Lung (tissue), 11 donors: ENCODE data around the gene POTEF. TPM values are rescaled to one million over a fixed set of nuclear protein-coding genes. Genes with fewer than 3 reads are reported as not detected.
A peak's percentile ranks its signal among the peaks of the same experiment; 100 is the strongest.
"Not testable (repeated sequence)": the region's sequence is repeated elsewhere in the genome, so short reads cannot be mapped to it uniquely, and the experiment has no call there.

Source experiments
- ATAC-seq: fragments of 200-7000 bp; cut with Tn5 transposase; one replicate; pipeline ENCODE4 v1.9.1; 2020; ENCODE audit warnings: moderate number of reproducible peaks; ENCODE audit not compliant: insufficient read depth, low FRiP score
- DNase-seq, 3 donors: peaks; one replicate each; pipeline ENCODE4 v3.0.0-alpha.2; 2013 to 2017
- H3K27ac ChIP-seq, 2 donors: one replicate each; pipeline ENCODE4 v1.5.1; 2013; ENCODE audit warnings: mild to moderate bottlenecking in 2 of 2, moderate library complexity in 2 of 2, control low read depth in 1 of 2, inconsistent platforms in 1 of 2, low read depth in 1 of 2, low read length in 1 of 2
- H3K27me3 ChIP-seq, 3 donors: one replicate each; pipeline ENCODE4 v1.5.1; 2013; ENCODE audit warnings: low read length in 2 of 3; ENCODE audit not compliant: control insufficient read depth in 3 of 3, insufficient read depth in 3 of 3
- H3K36me3 ChIP-seq, 4 donors: one replicate each; pipeline ENCODE4 v1.5.1; 2013; ENCODE audit warnings: low read length in 4 of 4, mild to moderate bottlenecking in 1 of 4, moderate library complexity in 1 of 4; ENCODE audit not compliant: control insufficient read depth in 4 of 4, insufficient read depth in 4 of 4
- H3K4me1 ChIP-seq, 5 donors: one replicate each; pipeline ENCODE4 v1.5.1; 2013; ENCODE audit warnings: low read length in 5 of 5, mild to moderate bottlenecking in 2 of 5, moderate library complexity in 1 of 5; ENCODE audit not compliant: control insufficient read depth in 5 of 5, insufficient read depth in 5 of 5
- H3K4me3 ChIP-seq: one replicate; pipeline ENCODE4 v1.5.1; 2013; ENCODE audit warnings: mild to moderate bottlenecking, control low read depth, moderate library complexity
- H3K9ac ChIP-seq, 2 donors: one replicate each; pipeline ENCODE4 v1.5.1; 2013; ENCODE audit warnings: low read length in 2 of 2, control low read depth in 1 of 2; ENCODE audit not compliant: insufficient read depth in 1 of 2
- H3K9me3 ChIP-seq, 4 donors: one replicate each; pipeline ENCODE4 v1.5.1; 2013; ENCODE audit warnings: low read length in 3 of 4, mild to moderate bottlenecking in 1 of 4, moderate library complexity in 1 of 4; ENCODE audit not compliant: control insufficient read depth in 4 of 4, insufficient read depth in 3 of 4
- WGBS, 2 donors: extraction: QIAGEN DNeasy Blood & Tissue Kit; methylation state at CpG; one replicate each; pipeline ENCODE4 v1.1.7; 2013; 5-methylcytosine and 5-hydroxymethylcytosine counted together
- polyA plus RNA-seq, 2 donors: library from polyadenylated mRNA; stranded (reverse); fragments of 200-250 nt; gene quantifications; one replicate each; pipeline ENCODE4 v1.2.1, GENCODE V29; 2013
- small RNA-seq: library from RNA; depleted of rRNA; stranded (forward); fragments of <200 nt; gene quantifications from one replicate; pipeline ENCODE3, GENCODE V24; 2014; ENCODE audit warnings: low replicate concordance
- total RNA-seq, 2 donors: library from RNA; depleted of rRNA in 1 of 2; stranded (reverse); fragments of >200 nt in 1 of 2; gene quantifications; one replicate each; pipeline ENCODE4 v1.2.1, GENCODE V29; 2014 to 2021
- donor health status: Bipolar disorder and iron deficiency.
- donor health status: healthy.
- donor health status: DM: yes; HTN: yes; CAD: no.

POTEF gene
- total and polyA plus RNA-seq, 4 donors, result 0.02 to 0.09 TPM; not detected in 2

- ATAC-seq, H3K9me3 ChIP-seq: not testable (repeated sequence)
- 80 to 90% methylated on average over 1 of the region's 1 CpG for WGBS, 2 donors
Measured at GRCh38 chr2:130025931-130026330, 103.1 kb downstream of the POTEF start.

More at GRCh38 chr2:130025931-130026330, 103.1 kb downstream of the POTEF start:
- H3K4me3 ChIP-seq, H3K27ac ChIP-seq, H3K36me3 ChIP-seq, H3K27me3 ChIP-seq, H3K9ac ChIP-seq, H3K4me1 ChIP-seq: not testable (repeated sequence)
- peak in 1 of 3 donors; percentile 0 for DNase-seq

Small RNAs within 50 kb of the gene (small RNA-seq; reads per million reads assigned to genes)
- gene AC018865.2 (not detected), gene RNU6-1049P (not detected)

Other genes with a start within 250 kb of the POTEF start
- not detected for gene RAB6C, start 149.6 kb downstream of the POTEF start, total RNA-seq
- under 1 TPM; 0.02 to 0.03 TPM for gene RAB6C, start 149.6 kb downstream of the POTEF start, polyA plus RNA-seq
- 10 to 100 TPM; 11.7 to 14.7 TPM for gene CCDC74B, start 15.9 kb upstream of the POTEF start, total RNA-seq
- 1 to 10 TPM; 4.4 to 8.2 TPM for gene CCDC74B, start 15.9 kb upstream of the POTEF start, polyA plus RNA-seq
- 10 to 100 TPM; 27.6 to 46.4 TPM for gene SMPD4, start 52.4 kb upstream of the POTEF start, total RNA-seq
- 10 to 100 TPM; 27.3 to 29.5 TPM for gene SMPD4, start 52.4 kb upstream of the POTEF start, polyA plus RNA-seq
- 100 to 1,000 TPM in 1 of 2 donors, 10 to 100 TPM in 1; 59.1 to 208 TPM for gene MZT2B, start 53.0 kb upstream of the POTEF start, total RNA-seq
- gene MZT2B, start 53.0 kb upstream of the POTEF start, polyA plus RNA-seq, result 100 to 1,000 TPM; 170 to 243 TPM
- not detected for gene TUBA3E, start 69.2 kb upstream of the POTEF start, total RNA-seq
- gene TUBA3E, start 69.2 kb upstream of the POTEF start, polyA plus RNA-seq, result not detected
- gene IMP4, start 213.7 kb upstream of the POTEF start, total RNA-seq, result 10 to 100 TPM; 40.4 to 88.5 TPM
- 100 to 1,000 TPM in 1 of 2 donors, 10 to 100 TPM in 1; 83.9 to 113 TPM for gene IMP4, start 213.7 kb upstream of the POTEF start, polyA plus RNA-seq
- gene PTPN18, start 226.8 kb upstream of the POTEF start, total RNA-seq, result 10 to 100 TPM; 29.2 to 88.3 TPM
- gene PTPN18, start 226.8 kb upstream of the POTEF start, polyA plus RNA-seq, result 10 to 100 TPM; 52.5 to 67.0 TPM